NCI-H510A treated with DMSO at 0.1 percent for 48 hours (cell line): ENCODE data around the gene LGALS14.
"Not testable (repeated sequence)": the region's sequence is repeated elsewhere in the genome, so short reads cannot be mapped to it uniquely, and the experiment has no call there.

Experiments used
- DNase-seq: peaks from one replicate; lab custom pipeline; 2025; lab: John Stamatoyannopoulos, UW

Gene LGALS14

GRCh38 chr19:39704181-39705044 is at the start of gene LGALS14:
TSS of gene LGALS14 (plus strand) at chr19:39704481. CDS start at chr19:39704529, 48 bp downstream.
- DNase-seq: no peak

GRCh38 chr19:39655613-39656012 is 48.7 kb upstream of the LGALS14 start, which contains the start of gene LGALS16:
TSS of gene LGALS16 (plus strand) at chr19:39655913. CDS start at chr19:39655962, 49 bp downstream.
- DNase-seq: no peak

GRCh38 chr19:39659791-39660190 is 44.5 kb upstream of the LGALS14 start:
- DNase-seq: no peak

GRCh38 chr19:39660661-39661060 is 43.6 kb upstream of the LGALS14 start:
- DNase-seq: no peak

- no peak for DNase-seq
Observed at GRCh38 chr19:39661565-39661964, 42.7 kb upstream of the LGALS14 start.

- DNase-seq: not testable (repeated sequence)
Observed at GRCh38 chr19:39669860-39670259, 34.4 kb upstream of the LGALS14 start.

GRCh38 chr19:39670998-39671397 is 33.3 kb upstream of the LGALS14 start:
- DNase-seq: no peak

- peak; percentile 48 for DNase-seq
Observed at GRCh38 chr19:39671739-39672363, 32.4 kb upstream of the LGALS14 start.

GRCh38 chr19:39672473-39672872 is 31.8 kb upstream of the LGALS14 start:
- no peak for DNase-seq

- not testable (repeated sequence) for DNase-seq
Observed at GRCh38 chr19:39673862-39674261, 30.4 kb upstream of the LGALS14 start.

- no peak for DNase-seq
Observed at GRCh38 chr19:39676004-39676403, 28.3 kb upstream of the LGALS14 start.

GRCh38 chr19:39677961-39678889 is 26.1 kb upstream of the LGALS14 start:
- peak; percentile 48 for DNase-seq

- no peak for DNase-seq
Observed at GRCh38 chr19:39679056-39679790, 25.1 kb upstream of the LGALS14 start.

GRCh38 chr19:39679791-39680168 is 24.5 kb upstream of the LGALS14 start:
- DNase-seq: no peak

- DNase-seq: no peak
Observed at GRCh38 chr19:39680593-39680992, 23.7 kb upstream of the LGALS14 start.

GRCh38 chr19:39681416-39681815 is 22.9 kb upstream of the LGALS14 start:
- no peak for DNase-seq

- DNase-seq: no peak
Observed at GRCh38 chr19:39684267-39684666, 20.0 kb upstream of the LGALS14 start.

- no peak for DNase-seq
Observed at GRCh38 chr19:39686739-39687138, 17.5 kb upstream of the LGALS14 start.

- not testable (repeated sequence) for DNase-seq
Observed at GRCh38 chr19:39688637-39689036, 15.6 kb upstream of the LGALS14 start.

GRCh38 chr19:39692166-39692565 is 12.1 kb upstream of the LGALS14 start:
- DNase-seq: no peak

- DNase-seq: no peak
Observed at GRCh38 chr19:39692822-39693221, 11.5 kb upstream of the LGALS14 start.
